ENCODE data around the gene RAMACL. TPM values are rescaled to one million over a fixed set of nuclear protein-coding genes. Genes with fewer than 3 reads are reported as not detected.
"Not testable (repeated sequence)": the region's sequence is repeated elsewhere in the genome, so short reads cannot be mapped to it uniquely, and the experiment has no call there.

The RAMACL gene
- 1.4 TPM for total RNA-seq
- long read RNA-seq, partial matches to known transcripts: 0 of 1 reads
- long read RNA-seq, other reads (novel, unspliced or antisense): 0 of 1 reads

DNA sequence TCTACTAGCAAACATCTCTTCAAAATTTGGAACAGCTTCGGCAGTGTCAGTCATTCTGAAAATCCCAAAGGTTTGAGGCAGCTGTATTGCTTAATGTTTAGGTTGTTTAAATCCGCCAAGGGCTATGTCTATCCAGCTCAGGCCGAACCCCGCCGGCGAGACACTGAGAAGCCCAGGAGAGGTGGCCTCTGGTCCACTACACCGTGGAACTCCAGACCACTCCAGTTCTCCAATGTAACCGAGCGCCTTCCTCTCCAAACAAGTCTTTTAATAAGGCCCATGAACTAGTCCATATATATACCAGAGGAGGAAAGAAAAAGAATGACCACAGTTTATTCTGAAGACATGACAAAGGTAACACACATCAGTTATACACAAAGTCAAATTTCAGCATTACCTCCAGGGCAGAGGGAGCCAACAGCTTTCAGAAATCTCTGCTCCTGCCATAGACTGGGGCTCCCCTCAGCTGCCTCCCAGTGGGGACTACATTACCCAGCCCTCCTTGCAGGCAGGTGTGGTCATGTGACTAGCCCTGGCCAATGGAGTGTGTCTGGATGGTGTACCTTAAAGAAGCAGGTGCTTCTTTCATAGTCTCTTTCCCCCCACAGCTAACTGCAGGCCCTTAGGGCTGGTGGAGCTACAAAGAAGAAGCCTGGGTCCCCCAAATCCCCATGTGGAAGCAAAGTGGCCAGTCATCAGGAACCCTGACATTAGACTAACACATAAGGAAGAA is at the start of gene RAMACL:
Gene RAMACL (minus strand): TSS at position 255 of the 733 bp plus-strand sequence. CDS start 201 bp downstream, at position 54.
- no peak for DNase-seq (ENCODE audit: low spot score)

DNA sequence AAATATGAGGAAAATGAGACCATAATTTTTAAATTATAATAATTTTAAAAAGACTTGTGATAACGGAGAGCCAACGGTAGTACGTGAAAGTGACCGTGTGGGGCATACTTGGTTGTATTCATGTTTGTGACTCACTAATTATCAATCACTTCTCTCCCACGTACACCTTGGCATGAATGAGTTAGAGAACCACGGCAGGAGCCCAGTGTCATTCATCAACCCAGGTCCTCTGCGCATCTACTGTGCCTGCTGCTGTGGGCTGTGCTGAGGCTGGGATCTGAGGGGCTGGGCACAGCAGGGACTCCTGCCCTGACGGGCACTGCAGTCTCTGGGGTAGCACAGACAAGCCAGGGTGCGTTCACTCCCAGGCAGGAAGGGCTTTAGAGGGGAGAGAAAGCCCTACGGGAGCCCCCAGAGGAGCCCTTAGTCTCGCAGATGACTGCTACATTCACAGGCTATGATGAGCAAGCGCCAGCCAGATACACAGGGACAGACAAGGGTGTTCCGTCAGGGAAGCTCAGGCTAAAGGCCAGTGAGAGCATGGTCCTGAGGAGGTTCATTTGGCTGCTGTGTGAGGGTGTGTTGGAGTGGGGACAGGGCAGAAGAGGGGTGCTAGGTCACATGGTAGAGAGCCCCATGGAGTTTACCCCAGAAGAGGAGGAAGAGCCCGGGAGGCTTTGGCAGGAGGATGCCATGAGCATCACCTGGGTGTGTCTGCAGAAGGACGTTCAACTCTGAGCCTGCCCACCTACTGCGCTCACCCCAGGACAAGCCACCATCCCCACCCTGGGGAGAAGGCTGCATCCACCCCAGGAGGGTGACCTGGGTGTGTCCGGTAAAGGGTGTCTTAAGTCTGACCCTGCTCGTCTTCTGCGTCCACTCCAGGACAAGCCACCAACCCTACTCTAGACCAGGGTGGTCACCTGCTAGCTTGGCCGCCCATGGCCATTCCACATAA is 48.8 kb upstream of the RAMACL start:
- intact Hi-C loops (cut with DNase I): loop anchor here (5.0 kb wide), 1 partner anchor 52 kb away; no protein-coding TSS in a partner anchor
- DNase-seq (ENCODE audit: low spot score): no peak

More for the DNA sequence above, at the start of gene RAMACL:
- intact Hi-C loops (cut with DNase I): no loop called here

DNA sequence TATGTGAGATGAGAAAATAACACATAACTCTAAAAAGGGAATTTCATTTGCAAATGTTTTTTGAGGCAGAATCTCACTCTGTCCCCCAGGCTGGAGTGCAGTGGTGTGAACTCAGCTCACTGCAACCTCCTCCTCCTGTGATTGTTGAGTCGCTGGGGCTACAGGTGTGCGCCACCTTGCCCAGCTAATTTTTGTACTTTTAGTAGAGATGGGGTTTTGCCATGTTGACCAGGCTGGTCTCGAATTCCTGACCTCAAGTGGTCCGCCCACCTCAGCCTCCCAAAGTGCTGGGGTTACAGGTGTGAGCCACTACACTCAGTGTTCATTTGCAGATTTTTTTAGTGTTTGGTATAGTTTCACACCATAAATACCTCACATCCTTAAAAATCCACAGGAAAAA is 48.1 kb upstream of the RAMACL start:
- intact Hi-C loops (cut with DNase I); DNase-seq (ENCODE audit: low spot score): not testable (repeated sequence)

DNA sequence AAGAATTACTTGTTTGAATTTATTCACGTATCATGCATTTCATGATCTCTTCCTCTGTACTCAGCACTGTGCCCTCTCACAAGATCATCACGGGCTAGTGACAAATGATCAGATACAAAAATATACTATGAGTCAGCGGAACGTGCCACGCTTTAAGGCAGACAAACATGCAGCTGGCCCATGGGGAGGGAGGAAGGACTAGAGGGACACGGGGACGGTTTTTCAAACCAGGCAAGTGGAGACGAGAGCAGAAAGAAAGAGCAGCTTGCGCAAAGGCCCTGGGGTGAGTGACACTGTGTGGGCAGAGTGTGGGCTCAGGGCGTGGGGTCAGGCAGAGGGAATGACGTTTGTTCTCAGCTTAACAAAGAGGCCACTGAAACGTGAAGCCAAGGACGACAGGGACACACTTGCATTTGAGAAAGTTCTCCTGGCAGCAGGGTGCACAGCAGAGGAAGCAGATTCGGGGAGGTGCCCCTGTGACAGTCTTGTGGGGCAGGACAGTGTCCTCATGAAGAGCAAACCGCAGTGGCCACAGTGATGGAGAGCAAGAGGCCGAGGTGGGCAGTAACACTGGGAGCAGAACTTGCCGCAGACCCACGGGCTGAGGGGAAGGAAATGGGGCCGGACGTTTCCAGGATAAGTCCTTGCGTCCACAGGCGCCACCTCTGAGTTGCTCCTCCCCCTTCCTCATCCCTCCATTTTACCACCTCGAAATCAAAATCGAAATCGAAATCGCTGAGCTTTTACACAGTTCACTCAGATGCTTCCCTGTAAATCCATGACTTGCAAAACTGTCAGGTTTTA is 47.5 kb upstream of the RAMACL start:
- intact Hi-C loops (cut with DNase I): no loop called here
- no peak for DNase-seq (ENCODE audit: low spot score)

DNA sequence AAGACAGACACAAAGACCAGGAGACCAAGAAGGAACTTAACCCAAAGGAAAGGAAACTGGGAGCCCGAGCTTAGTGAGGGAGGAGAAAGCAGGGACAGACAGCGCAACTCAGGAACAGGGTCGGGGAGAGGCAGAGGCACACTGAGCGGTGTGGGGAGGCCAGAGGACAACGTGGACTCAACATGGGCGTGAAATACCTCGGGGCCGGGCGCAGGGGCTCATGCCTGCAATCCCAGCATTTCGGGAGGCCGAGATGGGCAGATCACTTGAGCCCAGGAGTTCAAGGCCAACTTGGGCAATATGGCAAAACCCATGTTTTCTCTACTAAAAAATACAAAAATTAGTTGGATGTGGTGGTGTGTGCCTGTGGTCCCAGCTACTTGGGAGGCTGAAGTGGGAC is 46.3 kb upstream of the RAMACL start:
- intact Hi-C loops (cut with DNase I): no loop called here
- DNase-seq (ENCODE audit: low spot score): no peak

DNA sequence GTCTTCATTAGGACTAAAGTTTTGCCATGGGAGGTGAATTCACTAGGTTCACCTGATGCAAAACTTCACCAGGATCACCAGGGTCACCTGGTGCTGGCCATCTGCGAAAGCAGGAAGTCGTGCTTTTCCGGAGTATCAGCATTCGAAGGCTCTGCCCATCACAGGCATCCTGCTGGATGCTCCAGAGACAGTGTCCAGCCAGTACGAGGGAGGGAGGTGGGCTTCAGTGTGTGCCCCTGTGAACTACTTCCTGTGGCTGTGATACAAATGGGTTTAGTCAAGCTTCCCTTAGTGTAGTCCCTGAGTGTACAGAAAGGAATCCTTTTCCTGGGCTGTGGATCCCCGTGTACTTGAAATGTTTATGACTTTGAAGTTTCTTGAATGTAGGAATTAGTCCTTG is 44.0 kb upstream of the RAMACL start:
- DNase-seq (ENCODE audit: low spot score): no peak
- intact Hi-C loops (cut with DNase I): no loop called here

DNA sequence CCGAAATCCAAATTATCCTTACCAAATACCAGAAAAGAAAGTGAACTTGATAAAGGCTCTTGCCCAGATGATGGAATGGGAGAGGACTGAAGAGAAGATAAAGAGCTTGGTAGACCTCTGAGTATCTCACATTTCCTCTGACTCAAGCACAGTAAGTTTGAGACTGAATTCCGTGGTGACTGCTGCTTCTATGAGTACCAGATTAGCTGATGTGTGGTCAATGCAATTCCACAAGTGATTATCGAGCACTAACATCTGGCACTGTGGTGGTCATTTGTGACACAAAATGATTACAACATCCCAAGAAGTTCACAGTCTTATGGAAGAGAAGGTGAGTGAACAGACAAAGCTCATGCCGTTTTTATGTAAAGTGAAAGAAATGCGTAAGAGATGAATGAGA is 43.1 kb upstream of the RAMACL start:
- no peak for DNase-seq (ENCODE audit: low spot score)
- intact Hi-C loops (cut with DNase I): no loop called here

DNA sequence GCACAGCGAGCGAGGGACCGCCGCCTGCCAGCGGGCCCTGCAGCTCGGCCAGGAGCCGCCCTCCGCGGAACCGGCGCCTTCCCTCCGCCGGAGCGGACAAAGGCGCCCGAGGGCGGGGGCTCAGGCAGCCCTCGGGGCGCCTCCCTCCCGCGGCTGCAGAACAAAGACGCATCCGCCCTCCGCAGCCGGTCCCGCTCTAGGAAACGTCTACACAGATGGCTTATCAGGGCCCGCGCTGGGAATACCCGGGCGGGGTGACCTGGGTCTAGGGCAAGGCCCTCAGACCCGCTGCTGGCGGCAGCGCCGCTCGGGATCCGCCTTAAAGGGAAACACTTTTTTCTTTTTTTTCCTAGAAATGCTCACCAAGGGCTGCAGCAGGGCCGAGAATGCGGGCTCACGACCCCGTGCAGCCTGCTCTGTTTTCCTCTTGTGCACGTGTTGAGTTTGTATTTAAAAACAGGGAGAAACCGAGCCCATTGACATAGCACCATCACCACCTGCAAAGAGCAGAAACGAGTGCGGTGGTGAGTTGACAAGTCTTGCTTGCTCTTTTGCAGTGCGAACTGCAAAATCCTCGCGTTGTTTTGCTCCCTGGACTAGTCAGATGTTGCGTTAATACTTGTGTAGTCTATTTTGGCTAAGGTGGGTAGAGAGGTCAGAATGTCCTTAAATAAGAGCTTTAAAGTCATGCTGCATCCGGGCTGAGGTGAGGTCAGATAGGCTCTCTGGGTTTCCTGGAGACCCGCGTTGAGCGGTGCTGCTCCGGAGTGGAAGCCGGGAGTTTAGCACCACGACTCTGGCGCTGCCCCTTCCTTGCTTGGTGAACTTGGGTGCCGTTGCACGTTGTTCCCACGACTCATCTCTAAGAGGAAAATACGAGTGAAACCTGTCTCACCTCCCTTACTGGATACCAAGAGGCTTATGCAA is 41.7 kb upstream of the RAMACL start:
- intact Hi-C loops (cut with DNase I): loop anchor here (2.0 kb wide), 1 partner anchor 71 kb away; no protein-coding TSS in a partner anchor
- DNase-seq (ENCODE audit: low spot score): peak; percentile 90

DNA sequence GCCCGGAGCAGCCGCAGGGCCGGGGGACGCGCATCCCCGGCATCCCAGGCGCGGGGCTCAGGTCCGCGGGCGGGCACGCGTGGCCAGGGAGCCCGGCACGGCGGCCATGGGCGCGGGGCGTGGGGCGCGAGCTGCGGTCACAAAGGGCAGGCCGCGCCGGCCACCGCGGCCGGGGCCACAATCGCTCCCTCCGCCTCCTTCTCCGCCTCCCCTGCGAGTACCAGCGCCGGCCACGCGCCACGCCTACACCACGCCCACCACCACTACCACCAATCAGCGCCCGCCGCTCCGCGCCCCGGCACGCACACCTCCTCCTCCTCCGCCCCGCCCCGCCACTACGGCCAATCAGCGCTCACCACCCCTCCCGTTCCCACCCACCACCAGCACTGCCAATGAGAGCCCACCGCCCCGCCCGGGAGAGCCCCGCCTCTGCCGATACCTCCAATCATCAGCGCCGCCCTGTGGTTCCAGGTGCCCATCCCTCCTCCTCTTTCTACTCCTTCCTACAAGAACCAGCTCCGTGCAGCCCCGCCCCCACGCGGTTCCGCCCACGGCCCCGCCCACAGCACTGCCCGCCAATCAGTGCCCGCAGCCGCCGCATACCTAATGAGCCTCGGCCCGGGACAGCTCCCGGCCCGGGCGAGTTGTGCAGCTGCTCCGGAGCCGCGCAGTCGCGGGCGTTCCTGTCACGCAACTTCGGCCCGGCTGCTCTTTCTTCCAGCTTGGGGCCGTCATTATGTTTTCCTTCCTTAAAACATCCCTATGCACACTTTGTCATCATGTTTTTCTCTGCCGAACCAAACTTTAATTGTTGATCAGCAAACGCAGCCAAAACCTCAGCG is 40.8 kb upstream of the RAMACL start, which contains the start of gene RPS6KA2:
Gene RPS6KA2 (minus strand): TSS at position 219 of the 842 bp plus-strand sequence. CDS start 232 bp downstream, outside the sequence.
- intact Hi-C loops (cut with DNase I): loop anchor here (2.0 kb wide), 1 partner anchor 70 kb away; no protein-coding TSS in a partner anchor

DNA sequence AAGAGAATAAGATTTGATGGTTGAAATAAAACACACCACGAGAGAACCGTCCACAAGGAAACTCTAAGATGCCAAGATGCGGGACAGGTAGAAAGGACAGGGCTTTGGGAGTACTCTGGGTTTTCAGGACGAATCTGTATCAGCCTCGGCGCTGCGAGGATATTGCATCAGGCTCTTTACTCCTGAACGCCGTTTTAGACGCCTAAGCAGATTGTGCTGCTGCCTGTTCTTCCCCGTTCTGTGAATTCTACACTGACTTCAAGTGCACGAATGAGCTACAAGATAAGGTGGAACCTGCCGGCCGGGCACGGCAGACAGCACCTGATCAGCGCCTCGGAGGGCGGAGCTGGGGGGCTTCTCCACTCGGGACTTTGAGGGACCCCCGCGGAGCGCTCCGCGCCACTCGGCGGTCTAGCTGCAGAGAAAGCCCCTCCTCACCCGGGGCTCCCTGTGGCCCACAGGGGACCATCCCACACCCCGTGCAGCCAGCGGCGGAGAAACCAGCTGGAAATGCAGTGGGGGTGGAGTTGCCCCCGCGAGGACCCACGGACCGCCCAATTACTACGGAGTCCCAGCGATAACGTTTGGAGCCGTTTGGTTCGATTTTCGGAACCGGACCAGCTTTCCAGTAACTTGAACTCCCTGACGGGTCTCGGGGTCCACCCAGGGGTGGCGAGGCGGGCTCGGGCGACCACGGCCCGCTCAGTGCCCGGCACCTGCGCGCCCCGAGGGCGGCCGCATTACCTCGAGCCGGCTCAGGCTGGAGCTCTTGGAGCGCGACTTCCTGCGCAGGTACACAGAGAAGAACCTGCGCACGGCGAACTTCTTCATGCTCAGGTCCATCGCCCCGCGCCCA is 39.9 kb upstream of the RAMACL start:
- DNase-seq (ENCODE audit: low spot score): no peak
- intact Hi-C loops (cut with DNase I): loop anchor here (2.0 kb wide), 1 partner anchor 70 kb away; no protein-coding TSS in a partner anchor

More for the DNA sequence above, 40.8 kb upstream of the RAMACL start, which contains the start of gene RPS6KA2:
- DNase-seq (ENCODE audit: low spot score): peak; percentile 100

DNA sequence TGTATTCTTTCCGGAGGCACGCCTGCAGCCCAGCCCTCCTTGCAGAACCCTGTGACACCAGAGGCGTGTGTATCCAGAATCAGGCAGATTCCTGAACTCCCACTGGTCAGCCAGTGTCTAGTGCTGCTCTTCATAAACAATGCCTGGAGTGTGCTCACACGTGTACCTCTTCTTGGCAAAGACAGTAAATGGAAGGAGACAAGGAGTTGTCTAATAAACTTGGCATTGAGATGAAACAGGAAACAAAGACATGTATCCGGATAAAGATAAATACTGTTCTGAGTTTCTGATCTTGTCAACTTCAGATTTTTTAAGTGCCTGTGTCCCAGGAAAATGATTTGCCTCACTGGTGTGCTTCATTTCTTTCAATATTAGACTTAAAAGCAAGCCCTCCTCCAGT is 38.9 kb upstream of the RAMACL start:
- no peak for DNase-seq (ENCODE audit: low spot score)
- intact Hi-C loops (cut with DNase I): no loop called here

DNA sequence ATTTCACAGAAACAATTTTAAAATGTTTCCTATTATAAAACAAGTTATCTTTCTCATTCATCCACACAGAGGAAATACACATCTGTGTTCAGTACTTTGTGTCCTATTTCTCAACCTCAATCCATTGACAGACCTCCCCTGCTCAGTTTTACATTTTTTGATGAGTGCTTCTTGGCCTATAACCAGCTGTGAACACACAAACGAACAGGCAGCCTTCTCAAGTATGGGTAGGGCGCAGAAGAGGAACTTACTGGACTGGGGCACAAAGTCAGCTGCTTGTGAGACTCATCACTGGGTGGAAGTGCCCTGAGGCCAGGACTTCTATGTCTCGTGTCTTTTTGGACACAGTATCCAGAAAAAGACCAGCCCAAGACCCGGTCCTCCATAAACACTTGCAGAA is 37.8 kb upstream of the RAMACL start:
- intact Hi-C loops (cut with DNase I): no loop called here
- no peak for DNase-seq (ENCODE audit: low spot score)

DNA sequence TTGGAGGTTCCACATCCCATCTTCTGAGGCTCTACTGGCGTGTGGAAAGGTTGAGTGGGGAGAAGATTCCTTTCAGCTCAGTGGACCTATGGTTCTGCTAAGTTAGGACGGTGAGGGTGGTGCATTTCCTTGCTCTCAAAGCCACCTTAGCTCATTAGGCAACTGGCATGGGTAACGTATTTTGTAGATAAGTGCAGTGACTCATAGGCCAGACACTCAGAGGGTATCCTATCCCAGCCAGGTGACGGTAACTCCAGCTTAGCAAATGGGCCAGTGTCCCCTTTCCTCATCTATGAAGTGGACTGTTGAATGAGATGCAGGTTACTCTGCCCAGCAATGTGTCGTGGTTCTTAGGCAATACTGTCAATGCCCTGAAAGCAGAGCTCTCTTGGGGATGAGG is 36.8 kb upstream of the RAMACL start:
- intact Hi-C loops (cut with DNase I): no loop called here

DNA sequence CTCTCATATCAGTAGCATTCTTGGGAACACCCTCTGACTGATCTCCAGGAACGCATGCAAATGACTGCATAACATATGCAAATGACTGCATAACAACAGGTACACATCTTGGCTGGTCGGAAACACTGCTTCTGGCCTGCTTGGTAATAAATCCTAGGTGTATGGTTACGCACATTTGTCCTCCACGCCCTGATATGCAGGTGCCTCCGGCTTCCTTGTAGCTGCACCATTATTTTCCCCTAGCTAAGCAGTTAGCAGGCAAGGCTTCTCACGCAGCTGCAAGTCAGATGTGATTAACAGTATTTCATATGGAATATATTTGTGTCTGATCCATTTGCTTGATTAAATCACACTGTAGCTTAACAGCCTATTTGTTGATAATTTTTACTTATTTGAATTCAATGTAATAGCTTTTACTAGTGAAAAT is 34.6 kb upstream of the RAMACL start:
- intact Hi-C loops (cut with DNase I): no loop called here
- DNase-seq (ENCODE audit: low spot score): no peak

More for the DNA sequence above, 36.8 kb upstream of the RAMACL start:
- no peak for DNase-seq (ENCODE audit: low spot score)

DNA sequence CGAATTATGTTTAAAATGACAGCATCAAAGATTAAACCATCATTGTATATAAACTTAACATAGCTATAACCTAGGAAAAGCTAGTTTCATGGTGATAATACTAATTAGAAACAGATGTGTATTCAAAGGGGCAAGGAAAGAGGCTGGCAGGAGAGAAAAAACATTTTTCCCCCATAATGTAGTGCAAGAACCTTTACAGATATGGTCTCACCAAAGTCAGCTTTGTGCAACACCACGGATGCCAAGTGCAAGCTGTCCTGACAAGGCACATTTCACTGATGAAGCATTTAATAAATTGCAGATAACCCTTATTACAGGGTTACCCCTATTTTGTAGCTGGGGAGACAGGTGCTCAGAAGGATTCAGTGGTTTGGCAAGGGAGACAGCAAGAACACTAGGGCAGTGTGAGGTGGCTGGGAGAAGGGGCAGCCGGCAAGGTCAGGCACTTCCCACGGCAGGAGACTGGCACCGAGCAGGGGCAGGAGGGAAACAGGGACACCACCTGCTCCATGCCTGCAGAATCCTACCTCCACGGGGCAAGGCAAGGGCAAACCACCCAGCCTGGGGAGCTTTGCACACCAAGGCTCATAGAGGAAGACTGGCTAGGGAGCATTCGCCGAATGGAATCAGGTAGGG is 34.1 kb upstream of the RAMACL start:
- intact Hi-C loops (cut with DNase I): no loop called here
- DNase-seq (ENCODE audit: low spot score): no peak

DNA sequence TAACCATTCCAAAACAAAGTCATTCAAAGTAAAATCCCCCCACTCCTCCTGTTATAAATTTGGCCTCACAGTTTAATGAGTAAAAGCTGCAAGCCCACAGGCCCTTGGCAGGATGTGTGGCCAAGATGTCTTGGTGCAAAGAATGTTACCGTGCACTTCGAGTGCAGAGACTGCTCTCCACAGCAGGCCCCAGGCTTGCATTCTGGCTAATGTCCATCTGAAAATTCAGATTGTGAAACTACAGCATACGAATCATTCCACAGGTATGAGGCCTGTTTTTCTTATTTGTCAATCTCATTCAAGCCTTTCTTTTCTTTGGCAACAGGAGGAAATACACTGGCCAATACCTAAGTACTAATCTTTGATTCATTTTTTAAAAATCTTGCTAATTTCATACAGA is 33.4 kb upstream of the RAMACL start:
- no peak for DNase-seq (ENCODE audit: low spot score)
- intact Hi-C loops (cut with DNase I): no loop called here
